Measurements from ENCODE around the gene EME1. TPM values are rescaled to one million over a fixed set of nuclear protein-coding genes. Genes with fewer than 3 reads are reported as not detected.
A peak's percentile ranks its signal among the peaks of the same experiment; 100 is the strongest.
"Not testable (repeated sequence)": the region's sequence is repeated elsewhere in the genome, so short reads cannot be mapped to it uniquely, and the experiment has no call there.

Gene EME1
- total RNA-seq, 2 donors from 2014 or later = 1.8 to 10.1 TPM

DNA sequence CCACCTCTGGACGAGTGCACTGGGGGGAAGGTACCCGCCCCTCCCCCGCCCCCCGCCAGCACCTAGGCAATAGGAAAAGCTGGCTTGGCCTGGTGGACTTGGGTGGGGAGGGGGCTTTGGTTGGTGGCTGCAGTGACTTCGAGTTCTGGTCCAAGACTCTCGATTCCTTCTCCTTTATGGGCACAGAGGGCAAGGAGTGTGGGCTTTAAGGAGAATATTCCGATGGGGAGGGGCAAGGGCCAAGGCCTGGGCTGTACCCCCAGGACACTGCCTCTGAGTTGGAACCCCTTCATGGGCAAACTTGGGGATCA is 53.4 kb downstream of the EME1 start:
- H3K9me3 ChIP-seq = no peaks in the 10 kb centered on the region
- no peak for DNase-seq
- H3K27me3 ChIP-seq = no peaks in the 10 kb centered on the region
- H3K9ac ChIP-seq (ENCODE audit: low read depth in 2 of 2, low read length in 2 of 2) = peak overlapping the region; percentile 25 to 97
- peaks cover 4% of the 10 kb centered on the region for H3K36me3 ChIP-seq
- peak overlapping the region; percentile 79 for H3K27ac ChIP-seq
- intact Hi-C loops (cut with DNase I) = no loop called here
- TF ChIP-seq, protein P1, sequence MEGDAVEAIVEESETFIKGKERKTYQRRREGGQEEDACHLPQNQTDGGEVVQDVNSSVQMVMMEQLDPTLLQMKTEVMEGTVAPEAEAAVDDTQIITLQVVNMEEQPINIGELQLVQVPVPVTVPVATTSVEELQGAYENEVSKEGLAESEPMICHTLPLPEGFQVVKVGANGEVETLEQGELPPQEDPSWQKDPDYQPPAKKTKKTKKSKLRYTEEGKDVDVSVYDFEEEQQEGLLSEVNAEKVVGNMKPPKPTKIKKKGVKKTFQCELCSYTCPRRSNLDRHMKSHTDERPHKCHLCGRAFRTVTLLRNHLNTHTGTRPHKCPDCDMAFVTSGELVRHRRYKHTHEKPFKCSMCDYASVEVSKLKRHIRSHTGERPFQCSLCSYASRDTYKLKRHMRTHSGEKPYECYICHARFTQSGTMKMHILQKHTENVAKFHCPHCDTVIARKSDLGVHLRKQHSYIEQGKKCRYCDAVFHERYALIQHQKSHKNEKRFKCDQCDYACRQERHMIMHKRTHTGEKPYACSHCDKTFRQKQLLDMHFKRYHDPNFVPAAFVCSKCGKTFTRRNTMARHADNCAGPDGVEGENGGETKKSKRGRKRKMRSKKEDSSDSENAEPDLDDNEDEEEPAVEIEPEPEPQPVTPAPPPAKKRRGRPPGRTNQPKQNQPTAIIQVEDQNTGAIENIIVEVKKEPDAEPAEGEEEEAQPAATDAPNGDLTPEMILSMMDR (IDR thresholded peaks at IDR 0.05) = no peak
- peak overlapping the region; percentile 80 for H3K4me3 ChIP-seq
- H3K4me1 ChIP-seq = peaks cover 22% of the 10 kb centered on the region

DNA sequence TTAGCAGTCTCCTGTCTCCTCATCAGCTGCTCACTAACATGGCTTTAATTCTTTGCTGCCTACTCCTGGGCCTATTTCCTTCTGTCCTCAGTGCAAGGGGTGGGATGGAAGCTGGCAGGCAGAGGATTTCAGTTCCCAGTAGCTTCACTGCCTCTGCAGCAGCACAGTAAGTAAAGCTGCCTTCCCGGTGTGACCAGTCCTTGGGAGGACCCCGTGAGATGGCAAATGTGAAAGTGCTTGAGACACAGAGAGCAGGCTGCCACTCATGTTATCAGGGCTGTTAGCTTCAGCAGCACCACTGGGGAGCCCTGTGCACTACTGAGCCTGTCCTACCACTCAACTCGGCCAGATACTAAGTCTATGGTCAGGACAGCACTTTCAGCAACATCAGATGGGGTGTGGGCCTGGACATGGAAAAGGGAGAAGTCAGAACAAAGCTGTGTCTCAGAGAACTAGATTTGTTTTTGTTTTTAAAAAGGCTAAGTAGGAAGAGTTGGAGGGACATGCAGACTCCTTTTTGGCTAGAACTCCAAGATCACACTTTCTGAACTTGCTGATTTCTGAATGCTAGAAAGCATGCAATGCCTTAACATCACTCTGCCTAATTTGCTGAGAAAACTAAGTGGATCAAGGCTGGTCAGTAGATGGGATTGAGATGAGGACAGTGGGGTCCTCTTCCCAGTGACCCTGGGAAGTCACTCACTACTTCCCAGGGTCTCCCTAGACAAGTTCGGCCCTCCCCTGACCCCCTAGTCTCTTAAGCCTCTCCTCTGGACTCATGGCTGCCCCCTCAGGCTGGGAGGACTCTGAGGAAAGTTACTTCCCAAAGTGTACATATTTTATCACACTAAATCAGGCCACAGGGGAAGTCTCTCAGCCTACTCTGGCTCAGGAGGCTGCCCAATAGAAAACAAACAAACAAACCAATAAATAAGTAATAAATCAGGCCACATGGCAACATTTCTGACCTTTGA is 54.1 kb downstream of the EME1 start:
- Histone ChIP-seq H3K27ac (peak overlapping the region; percentile 79), H3K27me3 (no peaks in the 10 kb centered on the region), H3K4me1 (peaks cover 18% of the 10 kb centered on the region), H3K9ac (ENCODE audit: low read depth in 2 of 2, low read length in 2 of 2) (peak overlapping the region; percentile 25 to 97), H3K9me3 (no peaks in the 10 kb centered on the region), H3K36me3 (peaks cover 4% of the 10 kb centered on the region), H3K4me3 (peak overlapping the region; percentile 80)
- DNase-seq = peak; percentile 54
- intact Hi-C loops (cut with DNase I) = no loop called here
- TF ChIP-seq, protein P1 (IDR thresholded peaks at IDR 0.05) = no peak

DNA sequence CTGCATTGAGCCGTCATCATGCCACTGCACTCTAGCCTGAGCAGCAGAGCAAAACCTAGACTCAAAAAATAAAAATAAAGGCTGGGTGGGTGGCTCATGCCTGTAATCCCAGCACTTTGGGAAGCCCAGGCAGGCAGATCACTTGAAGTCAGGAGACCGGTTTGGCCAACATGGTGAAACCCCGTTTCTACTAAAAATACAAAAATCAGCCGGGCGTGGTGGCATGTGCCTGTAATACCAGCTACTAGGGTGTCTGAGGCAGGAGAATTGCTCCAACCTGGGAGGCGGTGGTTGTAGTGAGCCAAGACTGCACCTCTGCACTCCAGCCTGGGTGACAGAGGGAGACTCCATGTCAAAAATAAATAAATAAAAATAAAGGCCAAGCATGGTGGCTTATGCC is 55.1 kb downstream of the EME1 start:
- H3K4me3 ChIP-seq; intact Hi-C loops (cut with DNase I); H3K36me3 ChIP-seq; H3K27me3 ChIP-seq; H3K9me3 ChIP-seq; H3K27ac ChIP-seq; DNase-seq: not testable (repeated sequence)
- Histone ChIP-seq H3K4me1 (peaks cover 18% of the 10 kb centered on the region), H3K9ac (ENCODE audit: low read depth in 2 of 2, low read length in 2 of 2) (peak overlapping the region in 1 of 2 donors; percentile 97)

DNA sequence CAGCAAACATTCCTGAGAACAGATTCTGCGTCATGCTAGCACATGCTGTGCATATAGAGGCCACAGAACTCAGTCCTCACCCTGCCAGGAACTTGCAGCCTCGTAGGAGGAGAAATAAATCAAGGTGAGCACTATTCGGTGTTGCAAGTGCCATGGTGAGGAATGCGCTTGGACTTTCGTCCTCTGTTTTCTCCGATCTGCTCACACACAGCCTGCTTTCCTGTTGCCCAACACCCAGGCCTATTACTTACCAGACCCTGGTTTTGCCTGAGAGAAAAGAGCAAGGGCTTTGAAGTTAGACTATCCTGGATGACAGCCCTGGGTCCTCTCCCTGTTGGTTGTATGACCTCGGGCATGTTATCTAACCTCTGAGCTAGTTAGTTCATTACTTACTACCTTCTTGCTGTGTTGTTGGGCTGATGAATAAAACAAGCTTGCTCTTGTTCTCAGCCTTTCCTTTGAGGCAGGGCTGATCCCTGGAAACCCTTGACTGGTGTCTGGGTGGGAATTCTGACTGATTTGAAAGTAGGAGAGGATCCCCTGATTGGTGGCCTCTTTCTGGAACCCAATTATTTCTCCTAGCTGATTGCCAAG is 55.9 kb downstream of the EME1 start:
- Histone ChIP-seq H3K4me3 (no peak overlapping the region), H3K27ac (no peak overlapping the region), H3K9ac (ENCODE audit: low read depth in 2 of 2, low read length in 2 of 2) (peak overlapping the region in 1 of 2 donors; percentile 38), H3K36me3 (peaks cover 4% of the 10 kb centered on the region), H3K27me3 (no peaks in the 10 kb centered on the region), H3K4me1 (peaks cover 18% of the 10 kb centered on the region), H3K9me3 (no peaks in the 10 kb centered on the region)
- intact Hi-C loops (cut with DNase I) = no loop called here
- TF ChIP-seq, protein P1 (IDR thresholded peaks at IDR 0.05) = no peak
- no peak for DNase-seq

DNA sequence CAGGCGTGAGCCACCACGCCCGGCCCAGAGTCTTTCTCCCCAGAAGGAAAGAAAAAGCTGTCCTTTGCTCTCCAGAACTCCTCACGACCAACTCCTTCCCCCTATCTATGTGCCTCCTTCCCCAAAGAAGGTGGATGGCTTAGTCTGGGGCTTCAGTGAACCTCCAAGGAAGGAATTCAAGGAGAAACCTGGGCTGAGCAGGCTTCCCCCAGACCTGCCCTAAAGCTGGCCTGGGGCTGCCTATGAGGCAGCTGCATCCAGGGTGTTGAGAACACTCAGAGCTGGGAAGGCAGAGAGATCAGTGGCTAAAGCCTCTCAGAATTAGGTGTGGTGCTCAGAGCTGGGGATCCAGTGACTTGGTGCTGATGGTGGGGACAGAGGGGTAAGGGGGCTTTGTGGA is 56.8 kb downstream of the EME1 start:
- intact Hi-C loops (cut with DNase I) = no loop called here
- Histone ChIP-seq H3K27ac (no peak overlapping the region), H3K36me3 (peaks cover 4% of the 10 kb centered on the region), H3K4me1 (peaks cover 18% of the 10 kb centered on the region), H3K27me3 (no peaks in the 10 kb centered on the region), H3K4me3 (no peak overlapping the region), H3K9ac (ENCODE audit: low read depth in 2 of 2, low read length in 2 of 2) (no peak overlapping the region), H3K9me3 (no peaks in the 10 kb centered on the region)
- TF ChIP-seq, protein P1 (IDR thresholded peaks at IDR 0.05) = no peak
- no peak for DNase-seq

Other genes with a start within 250 kb of the EME1 start
- 1 to 10 TPM in 1 of 2 donors, under 1 TPM in 1; 0.77 to 2.3 TPM for gene SAMD14, start 243.1 kb upstream of the EME1 start, total RNA-seq
- gene PPP1R9B, start 222.6 kb upstream of the EME1 start, total RNA-seq = 10 to 100 TPM; 36.6 to 43.2 TPM
- 1 to 10 TPM in 1 of 2 donors, under 1 TPM in 1; 0.89 to 5.5 TPM for gene SGCA, start 207.2 kb upstream of the EME1 start, total RNA-seq
- 100 to 1,000 TPM in 1 of 2 donors, 10 to 100 TPM in 1; 74.7 to 127 TPM for gene COL1A1, start 171.6 kb upstream of the EME1 start, total RNA-seq
- gene TMEM92, start 98.8 kb upstream of the EME1 start, total RNA-seq = 10 to 100 TPM; 11.1 to 18.5 TPM
- gene XYLT2, start 27.1 kb upstream of the EME1 start, total RNA-seq = 10 to 100 TPM; 15.6 to 28.5 TPM
- 100 to 1,000 TPM in 1 of 2 donors, 10 to 100 TPM in 1; 71.7 to 135 TPM for gene MRPL27, start within 50 bp of the EME1 start, total RNA-seq
- gene LRRC59, start 24.3 kb downstream of the EME1 start, total RNA-seq = 100 to 1,000 TPM; 147 to 265 TPM
- gene ACSF2, start 53.0 kb downstream of the EME1 start, total RNA-seq = 100 to 1,000 TPM in 1 of 2 donors, 10 to 100 TPM in 1; 50.8 to 119 TPM
- gene CHAD, start 95.7 kb downstream of the EME1 start, total RNA-seq = 1 to 10 TPM; 1.8 to 3.6 TPM
- 10 to 100 TPM; 22.2 to 29.3 TPM for gene RSAD1, start 105.6 kb downstream of the EME1 start, total RNA-seq
- gene MYCBPAP, start 135.2 kb downstream of the EME1 start, total RNA-seq = 1 to 10 TPM in 1 of 2 donors, under 1 TPM in 1; 0.56 to 2.8 TPM
- 10 to 100 TPM; 18.3 to 79.8 TPM for gene EPN3, start 159.5 kb downstream of the EME1 start, total RNA-seq
- 10 to 100 TPM; 41.6 to 53.1 TPM for gene SPATA20, start 173.9 kb downstream of the EME1 start, total RNA-seq
- under 1 TPM; 0.07 to 0.19 TPM for gene CACNA1G, start 187.5 kb downstream of the EME1 start, total RNA-seq

Data from colonic mucosa (tissue), 4 donors.